Activated CD4-positive, alpha-beta T cell treated with anti-CD3 and anti-CD28 coated beads, Interleukin-2, Interleukin-6, amounts not matched to agents 100 ng/mL and 50 ng/mL, durations not matched to agents 16 hours and 8 hours (primary cell): Measurements from ENCODE around the gene DDX47.
A peak's percentile ranks its signal among the peaks of the same experiment; 100 is the strongest.
"Not testable (repeated sequence)": the region's sequence is repeated elsewhere in the genome, so short reads cannot be mapped to it uniquely, and the experiment has no call there.

Experiments
- DNase-seq: peaks from one replicate; pipeline ENCODE4 v3.0.0-alpha.2; 2020

DDX47 gene

GRCh38 chr12:12835378-12836146, 22.4 kb downstream of the DDX47 start:
- no peak for DNase-seq

- DNase-seq: no peak
These were observed 23.4 kb downstream of the DDX47 start for GRCh38 chr12:12836571-12836970.

- peak; percentile 77 for DNase-seq
These were observed 24.1 kb downstream of the DDX47 start for GRCh38 chr12:12837025-12837812.

- DNase-seq: no peak
These were observed 24.6 kb downstream of the DDX47 start for GRCh38 chr12:12837813-12838153.

GRCh38 chr12:12839003-12839395, 25.9 kb downstream of the DDX47 start:
- no peak for DNase-seq

GRCh38 chr12:12839439-12839838, 26.3 kb downstream of the DDX47 start:
- DNase-seq: not testable (repeated sequence)

- DNase-seq: no peak
These were observed 26.9 kb downstream of the DDX47 start for GRCh38 chr12:12839873-12840579.

GRCh38 chr12:12840580-12840899, 27.4 kb downstream of the DDX47 start:
- no peak for DNase-seq

- DNase-seq: not testable (repeated sequence)
These were observed 28.3 kb downstream of the DDX47 start for GRCh38 chr12:12841428-12841827.

- DNase-seq: no peak
These were observed 32.7 kb downstream of the DDX47 start for GRCh38 chr12:12845794-12846243.

- DNase-seq: not testable (repeated sequence)
These were observed 33.6 kb downstream of the DDX47 start for GRCh38 chr12:12846780-12847179.

GRCh38 chr12:12853435-12853834, 40.3 kb downstream of the DDX47 start:
- no peak for DNase-seq

GRCh38 chr12:12859690-12860089, 46.5 kb downstream of the DDX47 start:
- DNase-seq: no peak

- DNase-seq: no peak
These were observed 51.1 kb downstream of the DDX47 start for GRCh38 chr12:12864243-12864642.

- no peak for DNase-seq
These were observed 55.5 kb downstream of the DDX47 start for GRCh38 chr12:12868477-12869235.

GRCh38 chr12:12870465-12870864, 57.3 kb downstream of the DDX47 start:
- DNase-seq: no peak

GRCh38 chr12:12871587-12872138, 58.5 kb downstream of the DDX47 start:
- no peak for DNase-seq

- no peak for DNase-seq
These were observed 59.2 kb downstream of the DDX47 start for GRCh38 chr12:12872139-12872933.

GRCh38 chr12:12872934-12873275, 59.8 kb downstream of the DDX47 start:
- no peak for DNase-seq

GRCh38 chr12:12874029-12874428, 60.9 kb downstream of the DDX47 start:
- no peak for DNase-seq

GRCh38 chr12:12875301-12875700, 62.2 kb downstream of the DDX47 start:
- DNase-seq: not testable (repeated sequence)
